ENCODE measurements around the gene KLHL14.

KLHL14 gene

DNA sequence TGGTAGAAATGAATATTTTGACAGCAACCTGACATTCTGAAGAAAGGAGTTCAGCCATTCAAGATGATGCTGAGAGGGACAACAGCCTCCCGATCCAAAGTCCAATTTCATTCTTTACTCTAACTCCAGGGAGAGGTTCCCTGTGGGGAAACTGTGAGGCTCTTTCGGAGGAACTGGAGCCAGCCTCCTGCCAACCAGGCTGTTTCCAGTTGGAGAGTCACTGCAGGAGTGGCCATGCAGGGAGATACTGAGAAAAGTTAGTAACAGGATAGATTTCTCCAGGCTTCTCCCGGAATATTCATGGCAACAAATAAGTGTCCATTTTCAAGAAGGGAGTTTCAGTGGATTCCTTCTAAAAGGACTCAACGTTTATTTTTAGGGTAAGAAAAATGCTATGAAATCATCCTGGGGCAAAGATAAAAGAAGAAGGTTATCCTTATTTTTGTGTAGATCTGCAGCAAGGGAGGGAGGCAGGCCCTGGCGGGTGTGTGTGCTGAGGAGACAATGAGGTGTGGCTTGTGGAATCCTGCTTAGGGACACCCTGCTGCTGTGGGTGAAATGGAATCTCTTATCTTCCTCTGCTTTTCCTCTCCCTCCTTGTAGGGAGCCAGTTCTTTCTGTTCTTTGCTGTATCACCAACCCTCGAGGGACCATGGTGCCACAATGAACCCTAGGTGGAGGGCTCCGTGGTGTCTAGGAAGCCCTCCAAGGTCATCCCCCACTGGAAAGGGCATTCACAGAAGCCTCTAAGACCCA lies 18.1 kb downstream of the KLHL14 start:
- H3K27ac ChIP-seq (ENCODE audit: low read depth in 2 of 2, low read length in 2 of 2) = no peak overlapping the region
- no peaks in the 10 kb centered on the region for H3K36me3 ChIP-seq (ENCODE audit: control insufficient read depth in 2 of 2, insufficient read depth in 2 of 2, low read length in 2 of 2)
- no peak overlapping the region for H3K9ac ChIP-seq (ENCODE audit: low read depth in 1 of 2, low read length in 2 of 2)
- H3K27me3 ChIP-seq (ENCODE audit: control insufficient read depth in 2 of 2, insufficient read depth in 2 of 2, low read length in 2 of 2) = no peaks in the 10 kb centered on the region
- no peaks in the 10 kb centered on the region for H3K4me1 ChIP-seq (ENCODE audit: control insufficient read depth in 2 of 2, insufficient read depth in 2 of 2, low read length in 2 of 2)
- H3K9me3 ChIP-seq (ENCODE audit: control insufficient read depth in 2 of 2, low read length in 2 of 2) = no peaks in the 10 kb centered on the region
- no peak overlapping the region for H3K4me3 ChIP-seq (ENCODE audit: low read length in 2 of 2)

DNA sequence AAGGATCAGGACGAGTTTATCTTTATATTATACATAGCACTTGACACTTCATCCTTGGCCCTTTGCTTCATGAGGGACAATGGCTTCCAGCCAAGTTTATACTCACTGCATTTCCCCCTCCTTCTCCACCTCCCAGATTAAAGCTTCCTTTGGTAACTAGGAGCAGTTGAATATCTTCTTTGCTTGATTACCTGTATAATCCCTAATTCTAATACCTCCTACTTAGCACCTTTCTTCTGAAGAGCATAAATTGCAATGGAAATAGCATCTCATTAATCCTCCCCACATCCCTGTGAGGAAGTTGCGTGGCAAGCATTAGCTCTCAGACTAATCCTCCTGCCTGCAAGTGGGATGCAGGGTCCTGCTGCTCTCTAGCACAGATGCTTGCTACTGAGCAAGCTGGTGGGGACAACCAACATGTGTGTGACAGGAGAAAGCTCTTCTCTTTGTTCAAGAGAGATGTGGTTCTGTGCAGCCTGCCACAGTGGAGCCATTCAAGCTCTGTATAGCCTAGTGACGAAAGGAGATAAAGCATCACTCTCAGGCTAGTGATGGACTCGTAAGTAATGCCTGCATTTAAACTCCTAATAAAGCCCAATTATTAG lies 19.1 kb downstream of the KLHL14 start:
- Histone ChIP-seq H3K9me3 (ENCODE audit: control insufficient read depth in 2 of 2, low read length in 2 of 2) (no peaks in the 10 kb centered on the region), H3K9ac (ENCODE audit: low read depth in 1 of 2, low read length in 2 of 2) (no peak overlapping the region), H3K36me3 (ENCODE audit: control insufficient read depth in 2 of 2, insufficient read depth in 2 of 2, low read length in 2 of 2) (no peaks in the 10 kb centered on the region), H3K4me3 (ENCODE audit: low read length in 2 of 2) (no peak overlapping the region), H3K27me3 (ENCODE audit: control insufficient read depth in 2 of 2, insufficient read depth in 2 of 2, low read length in 2 of 2) (no peaks in the 10 kb centered on the region), H3K4me1 (ENCODE audit: control insufficient read depth in 2 of 2, insufficient read depth in 2 of 2, low read length in 2 of 2) (no peaks in the 10 kb centered on the region), H3K27ac (ENCODE audit: low read depth in 2 of 2, low read length in 2 of 2) (no peak overlapping the region)

DNA sequence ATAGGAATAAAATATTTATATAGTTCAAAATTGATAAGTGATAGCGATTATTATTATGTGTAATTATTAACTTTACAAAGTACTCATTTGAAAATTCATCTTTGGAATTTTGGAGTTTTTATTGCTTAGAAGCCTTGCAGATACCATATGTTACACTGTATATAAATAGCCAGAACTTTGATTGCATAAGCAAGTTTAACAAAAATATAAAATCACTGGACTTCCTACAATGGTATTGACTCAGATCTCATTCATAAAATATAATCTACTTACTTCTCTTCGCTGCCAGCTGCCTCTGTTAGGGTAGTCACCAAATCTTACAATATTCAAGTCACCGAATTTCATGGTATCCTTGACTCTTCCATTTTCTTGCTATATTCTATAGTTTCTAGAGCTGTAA lies 22.5 kb downstream of the KLHL14 start:
- Histone ChIP-seq H3K4me3 (ENCODE audit: low read length in 2 of 2) (no peak overlapping the region), H3K36me3 (ENCODE audit: control insufficient read depth in 2 of 2, insufficient read depth in 2 of 2, low read length in 2 of 2) (no peaks in the 10 kb centered on the region), H3K9ac (ENCODE audit: low read depth in 1 of 2, low read length in 2 of 2) (no peak overlapping the region), H3K27ac (ENCODE audit: low read depth in 2 of 2, low read length in 2 of 2) (no peak overlapping the region), H3K9me3 (ENCODE audit: control insufficient read depth in 2 of 2, low read length in 2 of 2) (no peaks in the 10 kb centered on the region), H3K27me3 (ENCODE audit: control insufficient read depth in 2 of 2, insufficient read depth in 2 of 2, low read length in 2 of 2) (no peaks in the 10 kb centered on the region), H3K4me1 (ENCODE audit: control insufficient read depth in 2 of 2, insufficient read depth in 2 of 2, low read length in 2 of 2) (no peaks in the 10 kb centered on the region)

DNA sequence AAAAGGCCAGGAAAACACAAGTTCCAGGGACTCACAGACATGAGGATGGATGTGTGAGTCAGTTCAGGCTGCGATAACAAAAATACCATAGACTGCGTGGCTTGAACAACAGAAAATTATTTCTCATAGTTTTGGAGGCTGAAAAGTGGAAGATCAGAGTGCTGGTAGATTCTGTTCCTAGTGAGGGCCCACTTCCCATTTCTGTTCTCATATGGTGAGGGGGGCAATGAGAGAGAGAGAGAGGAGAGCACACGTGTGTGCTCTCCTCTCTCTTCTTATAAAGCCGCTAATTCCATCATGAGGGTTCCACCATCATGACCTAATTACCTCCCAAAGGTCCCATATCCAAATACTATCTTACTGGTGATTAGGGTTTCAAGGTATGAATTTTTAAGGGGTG lies 23.0 kb downstream of the KLHL14 start:
- Histone ChIP-seq H3K9me3 (ENCODE audit: control insufficient read depth in 2 of 2, low read length in 2 of 2) (no peaks in the 10 kb centered on the region), H3K27me3 (ENCODE audit: control insufficient read depth in 2 of 2, insufficient read depth in 2 of 2, low read length in 2 of 2) (no peaks in the 10 kb centered on the region), H3K4me1 (ENCODE audit: control insufficient read depth in 2 of 2, insufficient read depth in 2 of 2, low read length in 2 of 2) (no peaks in the 10 kb centered on the region), H3K9ac (ENCODE audit: low read depth in 1 of 2, low read length in 2 of 2) (no peak overlapping the region), H3K27ac (ENCODE audit: low read depth in 2 of 2, low read length in 2 of 2) (no peak overlapping the region), H3K4me3 (ENCODE audit: low read length in 2 of 2) (no peak overlapping the region), H3K36me3 (ENCODE audit: control insufficient read depth in 2 of 2, insufficient read depth in 2 of 2, low read length in 2 of 2) (no peaks in the 10 kb centered on the region)

DNA sequence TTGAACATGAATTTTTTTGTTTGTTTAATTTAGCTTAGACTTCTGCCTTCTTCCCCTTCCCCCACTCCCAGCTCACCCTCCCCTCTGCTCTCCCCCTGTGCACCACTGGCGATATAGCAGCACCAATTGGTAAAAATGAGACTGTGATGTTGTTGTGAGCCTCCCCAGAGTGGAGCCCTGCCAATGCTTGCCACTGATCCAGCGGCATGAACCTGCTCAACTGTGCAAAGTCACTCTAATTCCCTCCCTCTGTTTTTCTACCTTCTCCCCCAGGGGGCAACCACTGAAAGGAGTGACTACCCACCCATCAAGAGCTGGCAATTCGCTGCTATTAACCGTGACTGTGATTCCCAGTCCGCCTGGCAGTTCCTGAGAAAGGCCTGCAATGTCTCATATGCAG lies 30.2 kb downstream of the KLHL14 start:
- H3K27me3 ChIP-seq (ENCODE audit: control insufficient read depth in 2 of 2, insufficient read depth in 2 of 2, low read length in 2 of 2) = no peaks in the 10 kb centered on the region
- H3K9ac ChIP-seq (ENCODE audit: low read depth in 1 of 2, low read length in 2 of 2) = no peak overlapping the region
- no peak overlapping the region for H3K27ac ChIP-seq (ENCODE audit: low read depth in 2 of 2, low read length in 2 of 2)
- H3K36me3 ChIP-seq (ENCODE audit: control insufficient read depth in 2 of 2, insufficient read depth in 2 of 2, low read length in 2 of 2) = no peaks in the 10 kb centered on the region
- no peaks in the 10 kb centered on the region for H3K9me3 ChIP-seq (ENCODE audit: control insufficient read depth in 2 of 2, low read length in 2 of 2)
- no peak overlapping the region for H3K4me3 ChIP-seq (ENCODE audit: low read length in 2 of 2)
- H3K4me1 ChIP-seq (ENCODE audit: control insufficient read depth in 2 of 2, insufficient read depth in 2 of 2, low read length in 2 of 2) = no peaks in the 10 kb centered on the region

DNA sequence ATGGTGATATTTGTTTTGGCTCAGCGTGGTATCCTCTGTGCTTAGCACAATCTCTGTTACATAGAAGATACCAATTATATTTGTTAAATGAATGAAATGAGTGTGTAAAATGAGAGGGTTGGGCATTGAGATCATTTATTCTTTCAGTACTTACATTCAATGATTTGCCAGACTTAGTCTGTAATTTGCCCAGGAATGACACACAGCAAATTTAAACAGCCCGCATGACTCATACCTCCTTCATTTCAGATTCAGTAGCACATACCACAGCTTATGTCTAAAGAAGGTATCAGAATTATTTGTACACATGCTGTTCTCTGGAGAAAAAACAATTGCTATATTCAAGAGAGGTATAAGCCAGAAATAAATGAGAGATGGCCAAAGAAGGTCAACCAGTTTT lies 37.0 kb downstream of the KLHL14 start:
- no peaks in the 10 kb centered on the region for H3K9me3 ChIP-seq (ENCODE audit: control insufficient read depth in 2 of 2, low read length in 2 of 2)
- no peak overlapping the region for H3K27ac ChIP-seq (ENCODE audit: low read depth in 2 of 2, low read length in 2 of 2)
- H3K4me3 ChIP-seq (ENCODE audit: low read length in 2 of 2) = no peak overlapping the region
- H3K9ac ChIP-seq (ENCODE audit: low read depth in 1 of 2, low read length in 2 of 2) = no peak overlapping the region
- H3K27me3 ChIP-seq (ENCODE audit: control insufficient read depth in 2 of 2, insufficient read depth in 2 of 2, low read length in 2 of 2) = no peaks in the 10 kb centered on the region
- no peaks in the 10 kb centered on the region for H3K36me3 ChIP-seq (ENCODE audit: control insufficient read depth in 2 of 2, insufficient read depth in 2 of 2, low read length in 2 of 2)
- peaks cover 0 to 1% of the 10 kb centered on the region in 2 donors for H3K4me1 ChIP-seq (ENCODE audit: control insufficient read depth in 2 of 2, insufficient read depth in 2 of 2, low read length in 2 of 2)

DNA sequence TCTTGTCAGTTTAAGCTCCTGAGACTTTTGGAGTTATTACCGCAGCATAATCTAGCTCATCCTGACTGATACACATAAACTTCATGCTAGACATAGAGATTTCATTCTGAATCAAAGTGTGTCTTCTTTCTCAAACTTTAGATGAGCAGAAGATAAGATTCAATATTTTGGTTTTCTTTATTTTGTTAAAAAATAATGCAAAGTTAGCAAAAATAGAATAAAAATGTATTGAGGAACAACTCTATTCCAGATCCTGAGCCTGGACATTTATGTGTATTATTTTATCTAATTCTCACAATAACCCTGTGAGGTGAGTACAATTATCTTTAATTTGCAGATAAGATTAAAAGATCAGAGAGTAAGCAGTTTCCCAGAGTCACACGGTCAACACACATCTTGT lies 38.4 kb downstream of the KLHL14 start:
- H3K4me1 ChIP-seq (ENCODE audit: control insufficient read depth in 2 of 2, insufficient read depth in 2 of 2, low read length in 2 of 2) = peaks cover 0 to 6% of the 10 kb centered on the region in 2 donors
- H3K4me3 ChIP-seq (ENCODE audit: low read length in 2 of 2) = no peak overlapping the region
- no peak overlapping the region for H3K9ac ChIP-seq (ENCODE audit: low read depth in 1 of 2, low read length in 2 of 2)
- H3K36me3 ChIP-seq (ENCODE audit: control insufficient read depth in 2 of 2, insufficient read depth in 2 of 2, low read length in 2 of 2) = no peaks in the 10 kb centered on the region
- H3K27me3 ChIP-seq (ENCODE audit: control insufficient read depth in 2 of 2, insufficient read depth in 2 of 2, low read length in 2 of 2) = no peaks in the 10 kb centered on the region
- H3K9me3 ChIP-seq (ENCODE audit: control insufficient read depth in 2 of 2, low read length in 2 of 2) = no peaks in the 10 kb centered on the region
- H3K27ac ChIP-seq (ENCODE audit: low read depth in 2 of 2, low read length in 2 of 2) = no peak overlapping the region

DNA sequence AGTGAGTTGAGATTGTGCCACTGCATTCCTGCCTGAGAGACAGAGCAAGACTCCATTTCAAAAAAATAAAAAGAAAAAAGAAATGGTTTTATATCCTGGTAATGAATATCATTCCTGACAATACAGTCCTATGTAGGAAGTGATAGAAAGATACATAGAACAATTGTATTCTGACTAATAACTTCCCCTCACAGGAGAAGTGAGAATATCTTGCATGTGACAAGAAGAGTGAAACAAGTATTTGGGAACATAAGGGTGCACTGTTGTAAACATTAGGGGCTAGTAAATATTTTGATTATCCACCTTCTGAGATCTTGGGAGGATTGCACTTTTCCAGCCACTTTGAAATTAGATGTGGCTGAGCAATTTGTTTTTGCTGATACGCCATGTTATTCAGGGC lies 40.7 kb downstream of the KLHL14 start:
- no peak overlapping the region for H3K9ac ChIP-seq (ENCODE audit: low read depth in 1 of 2, low read length in 2 of 2)
- H3K36me3 ChIP-seq (ENCODE audit: control insufficient read depth in 2 of 2, insufficient read depth in 2 of 2, low read length in 2 of 2) = no peaks in the 10 kb centered on the region
- H3K4me1 ChIP-seq (ENCODE audit: control insufficient read depth in 2 of 2, insufficient read depth in 2 of 2, low read length in 2 of 2) = peaks cover 0 to 6% of the 10 kb centered on the region in 2 donors
- H3K9me3 ChIP-seq (ENCODE audit: control insufficient read depth in 2 of 2, low read length in 2 of 2) = no peaks in the 10 kb centered on the region
- no peaks in the 10 kb centered on the region for H3K27me3 ChIP-seq (ENCODE audit: control insufficient read depth in 2 of 2, insufficient read depth in 2 of 2, low read length in 2 of 2)
- no peak overlapping the region for H3K4me3 ChIP-seq (ENCODE audit: low read length in 2 of 2)
- H3K27ac ChIP-seq (ENCODE audit: low read depth in 2 of 2, low read length in 2 of 2) = no peak overlapping the region

DNA sequence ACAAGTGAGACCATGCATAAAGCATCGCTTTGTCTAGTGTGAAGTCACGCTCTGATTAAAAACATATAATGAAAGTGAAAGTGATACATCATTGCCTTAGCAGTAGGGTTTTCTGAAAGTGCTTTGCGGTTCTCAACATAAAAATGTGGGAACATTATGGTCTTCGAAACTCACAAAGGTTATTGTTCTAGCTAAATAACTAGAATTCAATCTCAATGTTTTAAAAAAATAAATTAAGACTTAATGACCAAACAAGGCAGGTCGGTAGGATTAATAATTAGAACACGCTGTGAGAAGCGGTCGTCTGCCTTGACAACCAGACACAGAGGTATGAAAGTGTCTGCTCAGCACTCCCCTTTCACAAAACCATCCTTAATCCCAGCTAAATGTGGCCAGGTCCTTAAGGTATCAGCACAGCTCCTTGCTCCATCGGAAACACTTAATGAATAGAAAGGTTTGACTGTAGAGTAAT lies 42.2 kb downstream of the KLHL14 start:
- Histone ChIP-seq H3K9me3 (ENCODE audit: control insufficient read depth in 2 of 2, low read length in 2 of 2) (no peaks in the 10 kb centered on the region), H3K4me3 (ENCODE audit: low read length in 2 of 2) (peak overlapping the region; percentile 58 to 74), H3K27me3 (ENCODE audit: control insufficient read depth in 2 of 2, insufficient read depth in 2 of 2, low read length in 2 of 2) (no peaks in the 10 kb centered on the region), H3K36me3 (ENCODE audit: control insufficient read depth in 2 of 2, insufficient read depth in 2 of 2, low read length in 2 of 2) (no peaks in the 10 kb centered on the region), H3K9ac (ENCODE audit: low read depth in 1 of 2, low read length in 2 of 2) (peak overlapping the region in 1 of 2 donors; percentile 38), H3K4me1 (ENCODE audit: control insufficient read depth in 2 of 2, insufficient read depth in 2 of 2, low read length in 2 of 2) (peaks cover 0 to 6% of the 10 kb centered on the region in 2 donors), H3K27ac (ENCODE audit: low read depth in 2 of 2, low read length in 2 of 2) (no peak overlapping the region)

DNA sequence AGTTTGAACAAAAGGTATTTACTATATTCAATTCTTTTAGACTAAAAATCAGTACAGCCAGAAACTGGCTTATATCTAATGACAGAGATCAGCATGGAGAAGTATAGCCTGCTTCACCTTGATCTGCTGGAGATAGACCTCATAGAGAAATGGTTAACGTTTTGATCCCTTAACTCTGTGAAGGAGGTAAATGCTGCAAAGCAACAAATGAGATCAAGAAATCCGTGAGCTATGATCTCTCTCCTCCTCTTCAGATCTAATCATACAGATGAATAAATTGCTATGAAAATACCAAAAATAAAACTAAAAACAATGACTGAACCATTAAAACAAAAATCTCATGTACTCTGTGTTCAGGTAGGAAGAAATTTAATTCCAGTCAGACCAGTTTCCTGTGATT lies 42.8 kb downstream of the KLHL14 start:
- H3K9ac ChIP-seq (ENCODE audit: low read depth in 1 of 2, low read length in 2 of 2) = no peak overlapping the region
- peak overlapping the region; percentile 58 to 74 for H3K4me3 ChIP-seq (ENCODE audit: low read length in 2 of 2)
- H3K36me3 ChIP-seq (ENCODE audit: control insufficient read depth in 2 of 2, insufficient read depth in 2 of 2, low read length in 2 of 2) = no peaks in the 10 kb centered on the region
- peaks cover 0 to 6% of the 10 kb centered on the region in 2 donors for H3K4me1 ChIP-seq (ENCODE audit: control insufficient read depth in 2 of 2, insufficient read depth in 2 of 2, low read length in 2 of 2)
- H3K27me3 ChIP-seq (ENCODE audit: control insufficient read depth in 2 of 2, insufficient read depth in 2 of 2, low read length in 2 of 2) = no peaks in the 10 kb centered on the region
- no peaks in the 10 kb centered on the region for H3K9me3 ChIP-seq (ENCODE audit: control insufficient read depth in 2 of 2, low read length in 2 of 2)
- no peak overlapping the region for H3K27ac ChIP-seq (ENCODE audit: low read depth in 2 of 2, low read length in 2 of 2)

Measured in mucosa of rectum (tissue), 2 donors.